ENCODE measurements around the gene TRIP12.

DNA sequence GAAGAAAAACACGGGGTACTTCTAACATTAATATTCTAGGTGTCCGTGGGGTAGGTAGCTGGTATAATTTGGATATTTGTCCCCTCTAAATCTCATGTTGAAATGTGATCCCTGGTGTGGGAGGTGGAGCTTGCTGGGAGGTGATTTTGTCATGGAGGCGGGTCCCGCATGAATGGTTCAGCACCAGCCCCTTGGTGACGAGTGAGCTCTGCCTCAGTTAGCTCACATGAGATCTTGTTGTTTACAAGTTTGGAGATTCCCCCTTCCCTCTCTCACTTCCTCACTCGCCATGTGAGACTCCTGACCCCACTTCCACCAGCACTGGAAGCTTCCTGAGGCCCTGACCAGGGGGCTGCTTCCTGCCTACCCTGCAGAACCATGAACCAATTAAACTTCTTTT, 172.0 kb downstream of the TRIP12 start:
- TF ChIP-seq, protein P1, sequence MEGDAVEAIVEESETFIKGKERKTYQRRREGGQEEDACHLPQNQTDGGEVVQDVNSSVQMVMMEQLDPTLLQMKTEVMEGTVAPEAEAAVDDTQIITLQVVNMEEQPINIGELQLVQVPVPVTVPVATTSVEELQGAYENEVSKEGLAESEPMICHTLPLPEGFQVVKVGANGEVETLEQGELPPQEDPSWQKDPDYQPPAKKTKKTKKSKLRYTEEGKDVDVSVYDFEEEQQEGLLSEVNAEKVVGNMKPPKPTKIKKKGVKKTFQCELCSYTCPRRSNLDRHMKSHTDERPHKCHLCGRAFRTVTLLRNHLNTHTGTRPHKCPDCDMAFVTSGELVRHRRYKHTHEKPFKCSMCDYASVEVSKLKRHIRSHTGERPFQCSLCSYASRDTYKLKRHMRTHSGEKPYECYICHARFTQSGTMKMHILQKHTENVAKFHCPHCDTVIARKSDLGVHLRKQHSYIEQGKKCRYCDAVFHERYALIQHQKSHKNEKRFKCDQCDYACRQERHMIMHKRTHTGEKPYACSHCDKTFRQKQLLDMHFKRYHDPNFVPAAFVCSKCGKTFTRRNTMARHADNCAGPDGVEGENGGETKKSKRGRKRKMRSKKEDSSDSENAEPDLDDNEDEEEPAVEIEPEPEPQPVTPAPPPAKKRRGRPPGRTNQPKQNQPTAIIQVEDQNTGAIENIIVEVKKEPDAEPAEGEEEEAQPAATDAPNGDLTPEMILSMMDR (IDR thresholded peaks at IDR 0.05; ENCODE audit: low read depth, low read length, poor library complexity, severe bottlenecking) = no peak
- no peak for TF ChIP-seq EZH2phosphoT487 (IDR thresholded peaks at IDR 0.05; ENCODE audit: borderline replicate concordance, low read length)
